ENCODE data around the gene BBX.

DNA sequence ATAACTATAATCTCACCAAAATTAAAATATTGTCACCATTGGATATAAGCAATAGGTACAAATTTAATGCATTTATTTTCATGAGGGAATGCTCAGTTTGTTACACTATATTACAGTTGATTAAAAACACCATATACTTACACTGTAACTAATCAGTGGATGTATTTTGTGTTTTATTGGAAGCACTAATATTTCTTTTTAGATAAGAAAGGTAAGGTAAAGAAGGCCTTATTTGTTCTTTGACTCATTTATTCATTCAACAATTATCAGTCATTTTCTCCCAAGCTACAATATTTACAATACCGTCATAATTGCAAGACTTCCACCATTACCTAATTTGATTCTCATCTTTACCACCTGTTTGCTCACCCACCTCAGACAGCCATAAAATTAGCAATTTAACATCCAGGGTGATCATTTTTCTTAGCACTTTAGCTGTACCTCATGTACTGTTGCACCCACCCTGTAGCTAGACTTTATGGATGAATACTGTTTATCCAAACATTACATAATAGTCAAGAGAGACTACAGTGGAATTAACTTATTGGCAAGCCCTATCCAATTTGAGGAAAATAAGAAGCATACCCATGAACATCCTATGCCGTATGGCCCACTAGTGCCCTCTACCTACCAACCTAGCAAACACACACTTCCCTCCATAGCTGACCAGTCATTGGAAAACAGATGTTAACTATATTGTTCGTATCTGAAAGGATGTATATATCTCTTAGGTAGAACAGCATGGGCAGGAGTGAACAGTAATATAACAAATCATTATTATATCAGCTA, 229.6 kb downstream of the BBX start:
- peak; percentile 82 for TF ChIP-seq CTCF (conservative IDR thresholded peaks at IDR 0.05; ENCODE audit: low read depth, low read length)
- TF ChIP-seq EZH2 (IDR thresholded peaks at IDR 0.05; ENCODE audit: low read length, unreplicated experiment), result no peak
